Uterus (tissue), 2 donors: ENCODE results near the gene EAF2.

Experiments
- CTCF ChIP-seq, 4 experiments: fragments of 200-600 bp in 2 of 4; fragments of 450-650 bp in 2 of 4; sonication (generic) in 2 of 4; IDR thresholded peaks; one replicate each; pipeline ENCODE4 v1.5.1; 2016 to 2019; ENCODE audit warnings: antibody characterized with exemption in 4 of 4, mild to moderate bottlenecking in 2 of 4, moderate library complexity in 1 of 4
- POLR2A ChIP-seq, 2 donors: fragments of 450-650 bp; IDR thresholded peaks; one replicate each; pipeline ENCODE4 v1.6.1; 2016; ENCODE audit warnings: antibody characterized with exemption in 2 of 2, mild to moderate bottlenecking in 1 of 2, moderate library complexity in 1 of 2

- TF ChIP-seq POLR2A (IDR thresholded peaks at IDR 0.05) (no peak), CTCF (IDR thresholded peaks at IDR 0.05) (no peak)
These were observed 28.8 kb downstream of the EAF2 start for GRCh38 chr3:121863801-121864200.
